Measurements from ENCODE around the gene NUCB1. TPM values are rescaled to one million over a fixed set of nuclear protein-coding genes. Genes with fewer than 3 reads are reported as not detected.

NUCB1 gene
- polyA plus RNA-seq, 3 donors = 311 to 334 (median 332) TPM

GRCh38 chr19:48959341-48960239, 59.5 kb downstream of the NUCB1 start:
- no peak for DNase-seq

- DNase-seq = no peak
Observed at GRCh38 chr19:48961051-48961649, 61.0 kb downstream of the NUCB1 start.

GRCh38 chr19:48961673-48962028, 61.5 kb downstream of the NUCB1 start:
- DNase-seq = no peak

GRCh38 chr19:48962029-48962848, 62.1 kb downstream of the NUCB1 start:
- no peak for DNase-seq

GRCh38 chr19:48962849-48963165, 62.7 kb downstream of the NUCB1 start:
- no peak for DNase-seq

- peak; percentile 51 for DNase-seq
Observed at GRCh38 chr19:48963371-48964204, 63.5 kb downstream of the NUCB1 start.

- DNase-seq = no peak
Observed at GRCh38 chr19:48964205-48965039, 64.3 kb downstream of the NUCB1 start.

- peak; percentile 95 for DNase-seq
Observed at GRCh38 chr19:48965040-48965805, 65.1 kb downstream of the NUCB1 start, which contains the start of gene FTL. Gene FTL, plus strand, starts transcription at chr19:48965309. Its CDS starts 199 bp downstream, at chr19:48965508.

- DNase-seq = peak; percentile 87
Observed at GRCh38 chr19:48965806-48966540, 65.9 kb downstream of the NUCB1 start.

GRCh38 chr19:48966541-48967345, 66.6 kb downstream of the NUCB1 start:
- no peak for DNase-seq

- no peak for DNase-seq
Observed at GRCh38 chr19:48967346-48968178, 67.5 kb downstream of the NUCB1 start.

- DNase-seq = no peak
Observed at GRCh38 chr19:48968179-48968661, 68.1 kb downstream of the NUCB1 start.

GRCh38 chr19:48968813-48969218, 68.7 kb downstream of the NUCB1 start:
- no peak for DNase-seq

- no peak for DNase-seq
Observed at GRCh38 chr19:48969276-48970138, 69.4 kb downstream of the NUCB1 start.

- no peak for DNase-seq
Observed at GRCh38 chr19:48970139-48970766, 70.1 kb downstream of the NUCB1 start.
